NCI-H748 (cell line): ENCODE results near the gene GJB3.
"Not testable (repeated sequence)": the region's sequence is repeated elsewhere in the genome, so short reads cannot be mapped to it uniquely, and the experiment has no call there.

ENCODE experiments used
- DNase-seq: peaks from one replicate; lab custom pipeline; 2025; ENCODE audit not compliant: unreplicated experiment; lab: John Stamatoyannopoulos, UW

The GJB3 gene

GRCh38 chr1:34781071-34781843 is at the start of gene GJB3:
GJB3 (plus strand) TSS chr1:34781214; CDS start chr1:34784763, 3,549 bp downstream.
- peak; percentile 32 for DNase-seq

DNA sequence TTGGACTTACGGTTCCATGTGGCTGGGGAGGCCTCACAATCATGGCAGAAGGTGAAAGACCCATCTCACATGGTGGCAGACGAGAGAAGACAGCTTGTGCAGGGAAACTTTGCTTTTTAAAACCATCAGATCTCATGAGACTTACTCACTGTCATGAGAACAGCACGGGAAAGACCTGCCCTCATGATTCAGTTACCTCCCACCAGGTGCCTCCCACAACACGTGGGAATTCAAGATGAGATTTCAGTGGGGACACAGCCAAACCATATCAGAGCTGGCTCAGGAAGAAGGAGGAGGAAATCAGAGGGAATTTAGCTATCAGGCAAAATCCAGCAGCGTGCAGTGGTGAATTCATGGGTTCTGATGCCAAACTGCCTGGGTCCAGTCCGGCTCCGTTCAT is 48.2 kb upstream of the GJB3 start:
- not testable (repeated sequence) for DNase-seq

DNA sequence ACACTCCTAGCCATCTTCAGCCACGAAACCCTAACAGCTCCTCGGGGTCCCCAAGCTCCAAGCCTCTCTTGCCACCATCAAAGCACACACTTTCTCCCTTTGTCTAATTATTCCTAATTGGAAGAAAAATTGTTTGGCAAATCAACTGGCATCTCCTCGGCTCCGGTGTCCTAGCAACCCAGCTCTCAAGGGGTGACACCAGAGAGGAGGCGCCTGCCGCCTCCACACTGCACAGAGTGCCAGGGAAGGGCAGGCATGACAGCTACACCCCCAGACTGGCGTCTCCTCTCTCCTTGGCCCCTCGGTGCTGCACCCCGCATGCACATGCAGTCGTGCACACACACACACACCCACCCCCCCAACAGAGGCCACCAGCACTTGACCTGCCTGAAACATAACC is 44.3 kb upstream of the GJB3 start:
- peak; percentile 55 for DNase-seq

- not testable (repeated sequence) for DNase-seq
Observed at GRCh38 chr1:34737236-34737635, 43.8 kb upstream of the GJB3 start.

- no peak for DNase-seq
Observed at GRCh38 chr1:34739613-34740012, 41.4 kb upstream of the GJB3 start.

GRCh38 chr1:34740161-34740868 is 40.7 kb upstream of the GJB3 start:
- DNase-seq, result peak; percentile 21

DNA sequence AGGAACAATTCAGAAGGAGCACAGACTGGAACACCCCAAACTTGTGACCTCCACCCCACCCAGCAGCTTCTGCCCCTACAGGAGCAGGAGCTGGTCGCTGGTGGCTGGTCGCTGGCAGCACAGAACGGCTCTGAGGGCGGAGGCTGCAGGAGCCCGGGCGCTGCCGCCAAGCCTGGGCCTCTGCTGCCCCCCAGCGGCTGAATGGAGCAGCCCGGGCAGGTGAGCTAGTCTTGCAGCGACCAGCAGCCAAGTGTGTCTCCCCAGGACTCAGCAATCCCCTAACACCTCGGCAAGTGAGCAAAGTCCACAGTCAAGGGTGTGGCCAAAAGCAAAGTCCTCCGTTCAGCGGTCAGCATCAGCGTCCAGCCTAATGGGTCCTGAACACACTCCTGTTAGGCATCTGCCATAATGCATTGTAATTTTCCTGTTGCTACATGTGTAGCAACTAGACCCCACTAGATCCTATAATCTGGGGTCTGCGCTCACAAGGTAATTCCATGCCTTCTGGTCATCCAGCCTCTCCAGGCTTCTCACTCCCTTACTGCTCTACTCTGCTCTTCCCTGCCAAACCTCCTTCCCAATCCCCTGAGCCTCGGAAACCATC is 38.2 kb upstream of the GJB3 start:
- peak; percentile 60 for DNase-seq

DNA sequence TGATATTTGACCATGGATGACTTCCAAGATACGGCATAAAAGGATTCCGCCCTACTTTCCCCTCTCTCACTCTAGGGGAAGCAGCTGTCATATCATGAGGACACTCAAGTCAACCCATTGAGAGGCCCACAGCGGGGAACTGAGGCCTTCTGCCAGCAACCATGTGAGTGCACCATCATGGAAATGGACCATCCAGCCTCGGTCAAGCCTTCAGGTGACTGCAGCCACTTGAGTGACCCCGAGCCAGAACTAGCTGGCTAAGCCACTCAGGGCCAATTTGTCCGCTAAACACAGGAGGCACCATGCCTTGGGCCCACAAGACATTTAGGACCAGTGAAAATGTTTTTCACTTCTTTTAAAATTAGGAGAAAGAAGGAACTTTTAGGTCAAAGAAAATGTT is 37.2 kb upstream of the GJB3 start:
- no peak for DNase-seq

GRCh38 chr1:34744851-34745250 is 36.2 kb upstream of the GJB3 start:
- no peak for DNase-seq

GRCh38 chr1:34745666-34746065 is 35.3 kb upstream of the GJB3 start:
- DNase-seq, result no peak

DNA sequence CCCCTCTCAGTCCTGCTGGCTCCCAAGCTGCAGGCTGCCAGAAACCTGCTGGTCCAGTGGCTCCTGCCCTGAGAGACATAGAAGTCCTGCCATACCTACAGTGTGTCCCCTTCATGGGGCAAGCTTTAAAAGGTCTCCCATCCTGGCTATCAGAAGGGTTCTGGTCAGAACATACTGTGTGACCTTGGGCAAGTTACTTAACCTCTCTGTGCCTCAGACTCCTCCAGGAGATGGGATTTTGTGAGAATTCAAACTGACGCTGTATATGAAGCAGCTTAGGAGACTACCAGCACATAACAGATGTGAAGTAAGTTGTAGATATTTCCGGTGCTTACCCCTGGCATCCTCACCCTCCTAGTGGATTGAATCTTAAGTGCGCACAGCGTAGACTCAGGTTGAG is 34.9 kb upstream of the GJB3 start:
- no peak for DNase-seq

DNA sequence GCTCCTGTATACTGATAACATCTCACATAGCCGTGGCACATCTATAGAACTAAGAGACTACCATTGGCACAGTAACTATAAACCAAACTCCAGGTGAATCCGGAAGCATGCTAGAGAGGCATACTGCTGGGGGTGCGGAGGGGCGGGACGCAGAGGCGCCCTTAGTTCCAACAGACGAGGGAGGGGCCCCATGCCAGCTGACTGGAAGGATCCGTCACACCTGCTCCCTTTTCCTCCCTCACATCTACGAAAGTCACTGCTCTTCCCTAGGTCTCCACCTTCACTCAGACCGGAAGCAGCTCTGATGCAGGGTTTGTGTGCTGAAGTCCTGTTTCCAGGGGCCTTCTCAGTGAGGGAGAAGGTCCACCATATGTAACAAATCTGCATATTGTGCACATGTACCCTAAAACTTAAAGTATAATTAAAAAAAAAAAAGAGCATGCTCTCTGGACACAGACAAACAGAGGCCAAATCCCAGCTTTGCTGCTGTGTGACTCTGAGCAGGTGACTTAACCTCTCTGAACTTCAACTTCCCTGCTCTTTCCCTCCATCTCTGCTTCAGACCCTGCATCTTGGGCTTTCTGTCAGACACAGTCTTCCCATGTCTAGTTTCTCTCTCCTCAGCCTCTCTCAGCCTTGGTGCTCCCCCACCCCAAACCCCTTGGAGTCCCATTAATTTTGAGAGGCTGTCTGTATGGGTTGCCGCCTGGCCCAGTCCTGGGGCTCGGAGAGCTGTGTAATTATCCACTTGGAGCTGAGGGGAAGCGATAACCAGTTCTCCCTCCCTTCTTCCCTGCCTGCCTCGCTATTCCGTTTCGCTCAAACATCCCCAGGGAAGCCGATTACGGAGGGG is 34.0 kb upstream of the GJB3 start:
- no peak for DNase-seq

- DNase-seq, result no peak
Observed at GRCh38 chr1:34747638-34747941, 33.4 kb upstream of the GJB3 start.

DNA sequence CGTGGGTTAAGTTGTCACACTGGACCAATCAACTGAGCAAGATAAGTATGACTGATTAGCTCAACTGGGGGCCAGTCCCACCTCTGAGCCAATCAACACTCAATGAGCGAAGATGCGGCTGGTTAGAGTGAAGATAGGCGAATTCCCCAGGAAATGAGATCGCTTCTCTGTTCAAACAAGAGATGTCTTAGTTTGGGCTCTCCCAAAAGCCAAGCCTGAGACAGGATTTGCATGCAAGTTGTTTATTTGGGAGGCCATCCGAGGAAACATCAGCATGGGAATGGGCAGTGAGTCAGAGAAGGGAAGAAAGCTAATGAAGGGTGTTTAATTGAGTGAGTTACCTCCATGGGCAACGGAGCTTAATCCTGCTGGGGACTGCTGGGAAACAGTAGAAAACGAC is 31.0 kb upstream of the GJB3 start:
- DNase-seq, result no peak

DNA sequence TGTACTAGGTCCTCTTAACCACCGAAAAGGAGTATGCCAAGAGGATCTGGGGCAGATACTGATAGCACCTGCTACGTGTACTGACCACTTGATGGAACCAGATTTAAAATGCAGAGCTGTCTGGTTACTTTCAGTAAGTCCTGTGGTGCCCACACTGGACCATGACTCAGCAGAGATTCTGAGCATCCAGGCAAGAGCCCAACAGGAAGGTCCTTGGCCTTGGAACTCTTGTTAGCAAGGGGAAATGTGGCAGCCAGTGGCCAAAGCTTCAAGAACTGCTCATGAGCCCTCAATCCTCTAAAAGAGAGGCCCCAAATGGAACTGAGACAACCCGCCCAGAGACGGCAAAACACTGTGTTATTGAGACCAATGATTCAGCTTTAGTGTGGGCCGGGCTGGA is 30.4 kb upstream of the GJB3 start:
- DNase-seq, result no peak

- DNase-seq, result no peak
Observed at GRCh38 chr1:34753163-34753562, 27.9 kb upstream of the GJB3 start.

- DNase-seq, result no peak
Observed at GRCh38 chr1:34754964-34755637, 25.9 kb upstream of the GJB3 start, which contains the start of gene GJB5. GJB5 (plus strand) TSS chr1:34755047; CDS start chr1:34757331, 2,284 bp downstream.

DNA sequence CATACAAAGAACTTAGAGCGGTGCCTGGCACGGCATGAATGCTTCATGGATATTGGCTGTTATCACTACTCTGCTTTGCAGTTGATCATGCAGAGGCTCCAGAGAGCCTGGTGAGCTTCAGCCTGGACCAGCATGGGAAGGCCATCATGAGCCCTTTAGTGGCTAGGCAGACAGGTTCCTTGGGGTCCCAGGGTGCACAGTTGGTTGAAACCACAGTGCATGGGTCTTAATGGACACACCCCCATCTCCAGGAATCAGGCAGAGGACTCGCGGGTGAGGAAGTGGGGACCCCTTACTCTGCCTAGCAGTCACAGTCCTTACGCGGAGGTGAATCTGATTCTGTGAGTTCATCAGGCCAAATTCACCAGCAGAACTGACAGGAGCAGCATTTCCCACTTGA is 25.1 kb upstream of the GJB3 start:
- no peak for DNase-seq

- no peak for DNase-seq
Observed at GRCh38 chr1:34757386-34757785, 23.6 kb upstream of the GJB3 start.

- no peak for DNase-seq
Observed at GRCh38 chr1:34758751-34759150, 22.3 kb upstream of the GJB3 start.
